ENCODE data around the gene COX5B.
"Not testable (repeated sequence)": the region's sequence is repeated elsewhere in the genome, so short reads cannot be mapped to it uniquely, and the experiment has no call there.

The COX5B gene, protein sequence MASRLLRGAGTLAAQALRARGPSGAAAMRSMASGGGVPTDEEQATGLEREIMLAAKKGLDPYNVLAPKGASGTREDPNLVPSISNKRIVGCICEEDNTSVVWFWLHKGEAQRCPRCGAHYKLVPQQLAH

DNA sequence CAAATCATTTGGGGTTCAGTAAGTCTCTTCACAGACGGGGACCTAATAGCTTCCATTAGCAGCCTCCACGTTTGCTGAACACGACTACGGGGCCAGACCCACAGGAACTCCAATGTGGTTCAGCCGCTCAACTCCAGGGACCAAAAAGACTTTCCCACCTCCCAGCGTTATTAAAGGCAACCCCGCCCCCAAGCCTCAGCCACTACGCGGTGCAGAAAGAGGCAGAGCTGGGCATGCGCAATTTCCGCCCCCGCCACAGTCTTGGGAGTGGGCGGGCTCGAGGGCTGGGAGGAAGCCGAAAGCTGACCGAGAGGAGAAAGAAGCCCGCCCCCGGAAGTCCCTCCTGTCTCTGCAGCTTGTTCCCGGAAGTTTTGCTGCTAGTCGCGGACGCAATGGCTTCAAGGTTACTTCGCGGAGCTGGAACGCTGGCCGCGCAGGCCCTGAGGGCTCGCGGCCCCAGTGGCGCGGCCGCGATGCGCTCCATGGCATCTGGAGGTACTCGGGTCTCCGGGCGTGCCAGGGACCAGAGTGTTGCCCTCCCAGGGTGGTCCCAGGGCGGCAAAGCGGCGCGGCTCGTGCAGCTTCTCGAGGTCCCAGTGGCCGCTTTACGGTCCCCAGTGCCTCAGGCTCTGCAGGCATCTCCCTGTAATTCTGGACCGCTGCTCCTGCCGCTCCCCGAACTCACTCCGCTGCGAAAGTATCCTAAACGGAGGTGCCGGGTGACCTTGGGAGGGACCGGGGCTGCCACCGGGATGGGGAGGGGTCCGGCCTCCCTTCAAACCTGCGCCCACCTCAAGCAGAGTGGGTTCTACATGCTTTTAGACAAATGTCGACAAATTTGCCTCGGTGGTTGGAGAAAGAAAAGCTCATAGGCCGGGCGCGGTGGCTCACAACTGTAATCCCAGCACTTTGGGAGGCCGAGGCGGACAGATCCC, at the start of gene COX5B:
TSS of gene COX5B (plus strand) at position 368 of the 935 bp plus-strand sequence. CDS start at position 393, 25 bp downstream.
- TF ChIP-seq EZH2 (optimal IDR thresholded peaks at IDR 0.05; ENCODE audit: low read depth, low read length) (no peak), EZH2phosphoT487 (IDR thresholded peaks at IDR 0.05; ENCODE audit: low read length) (no peak)
- TF ChIP-seq, protein P1, sequence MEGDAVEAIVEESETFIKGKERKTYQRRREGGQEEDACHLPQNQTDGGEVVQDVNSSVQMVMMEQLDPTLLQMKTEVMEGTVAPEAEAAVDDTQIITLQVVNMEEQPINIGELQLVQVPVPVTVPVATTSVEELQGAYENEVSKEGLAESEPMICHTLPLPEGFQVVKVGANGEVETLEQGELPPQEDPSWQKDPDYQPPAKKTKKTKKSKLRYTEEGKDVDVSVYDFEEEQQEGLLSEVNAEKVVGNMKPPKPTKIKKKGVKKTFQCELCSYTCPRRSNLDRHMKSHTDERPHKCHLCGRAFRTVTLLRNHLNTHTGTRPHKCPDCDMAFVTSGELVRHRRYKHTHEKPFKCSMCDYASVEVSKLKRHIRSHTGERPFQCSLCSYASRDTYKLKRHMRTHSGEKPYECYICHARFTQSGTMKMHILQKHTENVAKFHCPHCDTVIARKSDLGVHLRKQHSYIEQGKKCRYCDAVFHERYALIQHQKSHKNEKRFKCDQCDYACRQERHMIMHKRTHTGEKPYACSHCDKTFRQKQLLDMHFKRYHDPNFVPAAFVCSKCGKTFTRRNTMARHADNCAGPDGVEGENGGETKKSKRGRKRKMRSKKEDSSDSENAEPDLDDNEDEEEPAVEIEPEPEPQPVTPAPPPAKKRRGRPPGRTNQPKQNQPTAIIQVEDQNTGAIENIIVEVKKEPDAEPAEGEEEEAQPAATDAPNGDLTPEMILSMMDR (IDR thresholded peaks at IDR 0.05; ENCODE audit: low read length), result no peak
- peak; percentile 98 for DNase-seq
- peak within 1 kb of the TSS; percentile 100 for H3K4me3 ChIP-seq (ENCODE audit: low read length)
- no peaks in the 10 kb centered on the region for H4K20me1 ChIP-seq (ENCODE audit: insufficient read depth, low read length)
- peak within 1 kb of the TSS; percentile 98 for H3K9ac ChIP-seq (ENCODE audit: low read length)
- peaks cover 25% of the 10 kb centered on the region for H3K79me2 ChIP-seq (ENCODE audit: low read length)
- peak within 1 kb of the TSS; percentile 89 for H3K4me2 ChIP-seq (ENCODE audit: low read depth, low read length)
- peaks cover 13% of the 10 kb centered on the region; the same call in 1 of the 2 replicates for H3K36me3 ChIP-seq (replicated peaks; ENCODE audit: insufficient read depth, low read length)
- no peaks in the 10 kb centered on the region for H3K9me3 ChIP-seq (replicated peaks; ENCODE audit: insufficient read depth, low read length)
- peaks cover 15% of the 10 kb centered on the region for H3F3A ChIP-seq (ENCODE audit: insufficient read depth, low read length)
- H3K9me2 ChIP-seq (replicated peaks; ENCODE audit: insufficient read depth, low read length), result no peaks in the 10 kb centered on the region
- peaks cover 5% of the 10 kb centered on the region; the same call in 1 of the 2 replicates for H3K4me1 ChIP-seq (ENCODE audit: low read length)
- peak within 1 kb of the TSS; percentile 57; the same call in 1 of the 2 replicates for H3K27ac ChIP-seq (ENCODE audit: low read length)
- peak within 1 kb of the TSS; percentile 88 for H2AFZ ChIP-seq (ENCODE audit: low read length)
- no peaks in the 10 kb centered on the region for H3K27me3 ChIP-seq (replicated peaks; ENCODE audit: insufficient read depth, low read length)

DNA sequence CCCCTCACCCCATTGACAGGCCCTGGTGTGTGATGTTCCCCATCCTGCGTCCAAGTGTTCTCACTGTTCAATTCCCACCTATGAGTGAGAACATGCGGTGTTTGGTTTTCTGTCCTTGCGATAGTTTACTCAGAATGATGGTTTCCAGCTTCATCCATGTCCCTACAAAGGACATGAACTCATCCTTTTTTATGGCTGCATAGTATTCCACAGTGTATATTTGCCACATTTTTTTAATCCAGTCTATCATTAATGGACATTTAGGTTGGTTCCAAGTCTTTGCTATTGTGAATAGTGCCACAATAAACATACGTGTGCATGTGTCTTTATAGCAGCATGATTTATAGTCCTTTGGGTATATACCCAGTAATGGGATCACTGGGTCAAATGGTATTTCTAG, 49.7 kb upstream of the COX5B start:
- H3K9me3 ChIP-seq (replicated peaks; ENCODE audit: insufficient read depth, low read length); DNase-seq; H3K27me3 ChIP-seq (replicated peaks; ENCODE audit: insufficient read depth, low read length); H3K27ac ChIP-seq (ENCODE audit: low read length); H3K79me2 ChIP-seq (ENCODE audit: low read length); H3K4me1 ChIP-seq (ENCODE audit: low read length); H2AFZ ChIP-seq (ENCODE audit: low read length); H3K9ac ChIP-seq (ENCODE audit: low read length); H3F3A ChIP-seq (ENCODE audit: insufficient read depth, low read length); H3K4me2 ChIP-seq (ENCODE audit: low read depth, low read length); H3K9me2 ChIP-seq (replicated peaks; ENCODE audit: insufficient read depth, low read length); H3K4me3 ChIP-seq (ENCODE audit: low read length); H4K20me1 ChIP-seq (ENCODE audit: insufficient read depth, low read length); H3K36me3 ChIP-seq (replicated peaks; ENCODE audit: insufficient read depth, low read length): not testable (repeated sequence)

DNA sequence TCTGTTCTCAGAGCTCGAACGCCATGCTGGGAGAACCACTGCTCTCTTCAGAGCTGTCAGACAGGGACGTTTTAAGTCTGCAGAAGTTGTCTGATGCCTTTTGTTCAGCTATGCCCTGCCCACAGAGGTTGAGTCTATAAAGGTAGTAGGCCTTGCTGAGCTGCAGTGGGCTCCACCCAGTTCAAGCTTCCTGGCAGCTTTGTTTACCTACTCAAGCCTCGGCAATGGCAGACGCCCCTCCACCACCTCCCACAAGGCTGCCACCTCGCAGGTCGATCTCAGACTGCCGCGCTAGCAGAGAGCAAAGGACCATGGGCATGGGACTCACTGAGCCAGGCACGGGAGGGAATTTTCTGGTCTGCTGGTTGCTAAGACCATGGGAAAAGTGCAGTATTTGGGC, 44.3 kb upstream of the COX5B start:
- H3K9me3 ChIP-seq (replicated peaks; ENCODE audit: insufficient read depth, low read length); H3K9ac ChIP-seq (ENCODE audit: low read length); H3K4me3 ChIP-seq (ENCODE audit: low read length); H3K79me2 ChIP-seq (ENCODE audit: low read length); H3K27me3 ChIP-seq (replicated peaks; ENCODE audit: insufficient read depth, low read length); DNase-seq; H3K4me2 ChIP-seq (ENCODE audit: low read depth, low read length); H4K20me1 ChIP-seq (ENCODE audit: insufficient read depth, low read length); H3K9me2 ChIP-seq (replicated peaks; ENCODE audit: insufficient read depth, low read length); H2AFZ ChIP-seq (ENCODE audit: low read length); H3K36me3 ChIP-seq (replicated peaks; ENCODE audit: insufficient read depth, low read length); H3K4me1 ChIP-seq (ENCODE audit: low read length); H3F3A ChIP-seq (ENCODE audit: insufficient read depth, low read length); H3K27ac ChIP-seq (ENCODE audit: low read length): not testable (repeated sequence)

DNA sequence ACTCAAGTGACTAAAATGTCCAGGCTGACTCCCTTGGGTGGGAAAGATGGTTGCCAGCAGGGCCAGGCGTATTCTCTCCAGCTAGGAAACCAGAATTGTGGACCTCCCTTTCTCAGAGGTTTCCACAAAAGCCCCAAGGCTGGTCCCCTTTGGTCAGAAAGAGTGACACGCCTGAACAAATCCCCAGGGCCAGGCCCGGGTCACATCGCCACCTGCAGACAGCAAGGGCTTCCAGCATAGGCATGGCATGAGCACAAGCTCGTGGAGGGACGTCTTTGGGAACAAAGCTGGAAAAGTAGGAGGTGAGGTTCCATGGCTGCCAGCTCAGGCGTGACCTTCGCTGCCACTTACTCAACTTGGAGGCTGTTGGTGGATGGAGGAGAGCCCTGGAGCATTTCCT, 40.8 kb upstream of the COX5B start:
- DNase-seq; H3K4me1 ChIP-seq (ENCODE audit: low read length); H3K36me3 ChIP-seq (replicated peaks; ENCODE audit: insufficient read depth, low read length); H2AFZ ChIP-seq (ENCODE audit: low read length); H3K9me2 ChIP-seq (replicated peaks; ENCODE audit: insufficient read depth, low read length); H3K4me2 ChIP-seq (ENCODE audit: low read depth, low read length); H3K79me2 ChIP-seq (ENCODE audit: low read length); H3F3A ChIP-seq (ENCODE audit: insufficient read depth, low read length); H3K9me3 ChIP-seq (replicated peaks; ENCODE audit: insufficient read depth, low read length); H4K20me1 ChIP-seq (ENCODE audit: insufficient read depth, low read length); H3K27me3 ChIP-seq (replicated peaks; ENCODE audit: insufficient read depth, low read length); H3K4me3 ChIP-seq (ENCODE audit: low read length); H3K27ac ChIP-seq (ENCODE audit: low read length); H3K9ac ChIP-seq (ENCODE audit: low read length): not testable (repeated sequence)

DNA sequence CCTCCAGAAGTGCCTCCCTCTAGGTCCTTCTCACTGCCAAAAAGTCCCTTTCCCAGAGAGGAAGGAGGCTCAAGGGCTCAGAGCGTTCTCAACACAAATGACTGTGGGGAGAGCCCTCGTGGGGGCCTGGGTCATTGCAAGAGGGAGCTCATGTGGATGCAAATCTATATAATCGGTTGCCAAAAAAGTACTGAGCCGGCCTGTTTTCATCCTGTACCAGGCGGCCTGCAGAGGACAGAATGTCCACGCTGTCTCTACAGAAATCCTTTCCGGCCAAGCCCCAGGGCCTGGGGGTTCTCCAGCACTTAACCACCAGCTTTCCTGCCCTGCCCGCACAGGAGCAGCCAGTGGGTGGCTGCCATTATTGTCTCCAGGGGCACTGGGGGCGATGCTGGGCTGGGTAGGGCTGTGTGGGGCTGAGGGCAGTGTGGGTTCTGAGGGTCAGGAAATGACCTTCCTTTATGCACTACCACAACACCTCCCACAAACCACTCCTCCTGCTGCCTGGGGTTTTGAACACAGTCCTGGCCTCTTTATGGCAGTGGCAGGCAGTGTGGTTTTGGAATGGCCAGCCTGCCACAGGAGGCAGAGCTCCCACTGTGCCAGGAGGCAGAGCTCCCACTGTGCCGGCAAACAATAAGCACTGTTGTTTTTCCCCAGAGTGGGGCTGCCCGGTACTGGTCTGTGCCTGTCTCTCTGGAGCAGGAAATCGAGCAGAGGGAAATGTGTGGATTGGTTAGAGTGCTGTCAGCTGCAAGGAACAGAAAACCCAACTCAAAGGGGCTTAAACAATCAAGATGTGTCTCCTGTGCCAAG, 40.1 kb upstream of the COX5B start:
- not testable (repeated sequence) for H3K27ac ChIP-seq (ENCODE audit: low read length); H3K9me2 ChIP-seq (replicated peaks; ENCODE audit: insufficient read depth, low read length); H3F3A ChIP-seq (ENCODE audit: insufficient read depth, low read length); H3K79me2 ChIP-seq (ENCODE audit: low read length); H3K4me3 ChIP-seq (ENCODE audit: low read length); H3K36me3 ChIP-seq (replicated peaks; ENCODE audit: insufficient read depth, low read length); H4K20me1 ChIP-seq (ENCODE audit: insufficient read depth, low read length); H3K27me3 ChIP-seq (replicated peaks; ENCODE audit: insufficient read depth, low read length); DNase-seq; H2AFZ ChIP-seq (ENCODE audit: low read length); H3K9me3 ChIP-seq (replicated peaks; ENCODE audit: insufficient read depth, low read length); H3K4me1 ChIP-seq (ENCODE audit: low read length); H3K9ac ChIP-seq (ENCODE audit: low read length); H3K4me2 ChIP-seq (ENCODE audit: low read depth, low read length)

DNA sequence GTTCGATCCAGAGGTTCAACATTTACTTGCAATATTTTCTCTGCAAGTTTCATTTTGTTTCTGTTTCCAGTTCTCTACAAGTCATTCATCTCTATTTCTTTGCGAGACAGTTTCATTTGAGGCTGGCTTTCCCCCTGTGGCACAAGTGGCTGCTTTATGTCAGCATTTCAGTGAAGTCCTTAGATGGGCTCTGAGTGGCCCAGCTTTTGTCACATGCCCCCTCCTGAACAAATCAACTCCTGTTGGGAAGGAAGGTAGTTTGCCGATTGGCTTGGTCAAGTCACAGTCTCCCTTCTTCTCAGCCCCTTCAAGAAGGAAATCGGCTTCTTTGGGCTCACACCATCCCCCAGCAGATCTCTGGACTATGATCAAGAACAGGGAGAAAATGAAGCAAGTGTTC, 37.1 kb upstream of the COX5B start:
- DNase-seq; H4K20me1 ChIP-seq (ENCODE audit: insufficient read depth, low read length); H2AFZ ChIP-seq (ENCODE audit: low read length); H3K9me3 ChIP-seq (replicated peaks; ENCODE audit: insufficient read depth, low read length); H3K9ac ChIP-seq (ENCODE audit: low read length); H3K4me3 ChIP-seq (ENCODE audit: low read length); H3K4me1 ChIP-seq (ENCODE audit: low read length); H3F3A ChIP-seq (ENCODE audit: insufficient read depth, low read length); H3K27me3 ChIP-seq (replicated peaks; ENCODE audit: insufficient read depth, low read length); H3K27ac ChIP-seq (ENCODE audit: low read length); H3K9me2 ChIP-seq (replicated peaks; ENCODE audit: insufficient read depth, low read length); H3K36me3 ChIP-seq (replicated peaks; ENCODE audit: insufficient read depth, low read length); H3K79me2 ChIP-seq (ENCODE audit: low read length); H3K4me2 ChIP-seq (ENCODE audit: low read depth, low read length): not testable (repeated sequence)

Data from MM.1S (cell line).